Measurements from ENCODE around the gene GCH1.

GCH1 gene

DNA sequence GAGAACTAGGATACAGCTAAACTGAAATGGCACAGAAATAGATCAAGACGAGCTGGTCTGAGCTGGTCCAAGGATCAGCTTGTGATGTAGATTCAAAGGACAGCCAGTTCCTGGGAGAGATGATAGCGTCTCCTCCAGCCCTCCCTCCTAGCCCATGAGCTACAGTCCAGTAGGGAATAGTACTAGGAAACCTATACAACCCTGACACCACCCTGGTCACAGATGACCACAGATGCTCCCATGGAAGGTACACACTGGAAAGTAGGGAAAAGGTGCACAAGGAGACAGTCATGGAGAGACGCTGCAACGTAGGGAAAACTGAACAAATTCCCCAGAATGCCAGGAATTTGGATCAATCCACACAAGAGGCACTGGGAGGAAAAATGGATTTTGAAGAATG is 6.9 kb downstream of the GCH1 start:
- H3K9ac ChIP-seq (ENCODE audit: low read length), result no peak overlapping the region
- H3K27ac ChIP-seq (ENCODE audit: low read length), result no peak overlapping the region
- TF ChIP-seq CTCF (IDR thresholded peaks at IDR 0.05; ENCODE audit: low read depth, low read length), result no peak
- TF ChIP-seq EZH2phosphoT487 (IDR thresholded peaks at IDR 0.05; ENCODE audit: low read depth), result no peak
- H2AFZ ChIP-seq (ENCODE audit: low read depth, low read length), result no peak overlapping the region
- no peaks in the 10 kb centered on the region for H3K9me3 ChIP-seq (ENCODE audit: insufficient read depth, low read length)
- no peaks in the 10 kb centered on the region for H3K79me2 ChIP-seq (ENCODE audit: low read length)
- H3K4me3 ChIP-seq (ENCODE audit: low read length), result no peak overlapping the region
- H4K20me1 ChIP-seq (ENCODE audit: insufficient read depth, low read length), result no peaks in the 10 kb centered on the region
- no peak overlapping the region for H3K4me2 ChIP-seq (ENCODE audit: low read length)
- H3K36me3 ChIP-seq (replicated peaks; ENCODE audit: low read depth, low read length), result no peaks in the 10 kb centered on the region
- H3K4me1 ChIP-seq (ENCODE audit: low read length), result peaks cover 16% of the 10 kb centered on the region
- H3K27me3 ChIP-seq (ENCODE audit: low read depth, low read length), result peaks cover 4% of the 10 kb centered on the region; the same call in 1 of the 2 replicates

- H3K79me2 ChIP-seq (ENCODE audit: low read length), result no peaks in the 10 kb centered on the region
- no peak overlapping the region for H3K4me3 ChIP-seq (ENCODE audit: low read length)
- H3K27ac ChIP-seq (ENCODE audit: low read length), result no peak overlapping the region
- H3K4me2 ChIP-seq (ENCODE audit: low read length), result no peak overlapping the region
- no peaks in the 10 kb centered on the region for H3K36me3 ChIP-seq (replicated peaks; ENCODE audit: low read depth, low read length)
- H4K20me1 ChIP-seq (ENCODE audit: insufficient read depth, low read length), result no peaks in the 10 kb centered on the region
- peaks cover 4% of the 10 kb centered on the region; the same call in 1 of the 2 replicates for H3K27me3 ChIP-seq (ENCODE audit: low read depth, low read length)
- no peaks in the 10 kb centered on the region for H3K9me3 ChIP-seq (ENCODE audit: insufficient read depth, low read length)
- TF ChIP-seq CTCF (IDR thresholded peaks at IDR 0.05; ENCODE audit: low read depth, low read length), result no peak
- no peak for TF ChIP-seq EZH2phosphoT487 (IDR thresholded peaks at IDR 0.05; ENCODE audit: low read depth)
- no peak overlapping the region for H3K9ac ChIP-seq (ENCODE audit: low read length)
- H2AFZ ChIP-seq (ENCODE audit: low read depth, low read length), result no peak overlapping the region
- H3K4me1 ChIP-seq (ENCODE audit: low read length), result peaks cover 21% of the 10 kb centered on the region
Observed at GRCh38 chr14:54894995-54895394, 7.6 kb downstream of the GCH1 start.

- Histone ChIP-seq H3K4me3 (ENCODE audit: low read length) (no peak overlapping the region), H3K27me3 (ENCODE audit: low read depth, low read length) (peaks cover 4% of the 10 kb centered on the region; the same call in 1 of the 2 replicates), H3K4me1 (ENCODE audit: low read length) (peaks cover 31% of the 10 kb centered on the region), H3K27ac (ENCODE audit: low read length) (no peak overlapping the region), H3K9ac (ENCODE audit: low read length) (no peak overlapping the region), H3K4me2 (ENCODE audit: low read length) (no peak overlapping the region), H3K79me2 (ENCODE audit: low read length) (no peaks in the 10 kb centered on the region), H3K36me3 (replicated peaks; ENCODE audit: low read depth, low read length) (no peaks in the 10 kb centered on the region), H3K9me3 (ENCODE audit: insufficient read depth, low read length) (no peaks in the 10 kb centered on the region), H4K20me1 (ENCODE audit: insufficient read depth, low read length) (no peaks in the 10 kb centered on the region), H2AFZ (ENCODE audit: low read depth, low read length) (no peak overlapping the region)
- peak; percentile 81 for TF ChIP-seq CTCF (IDR thresholded peaks at IDR 0.05; ENCODE audit: low read depth, low read length)
- TF ChIP-seq EZH2phosphoT487 (IDR thresholded peaks at IDR 0.05; ENCODE audit: low read depth), result no peak
Observed at GRCh38 chr14:54893151-54893760, 9.4 kb downstream of the GCH1 start.

DNA sequence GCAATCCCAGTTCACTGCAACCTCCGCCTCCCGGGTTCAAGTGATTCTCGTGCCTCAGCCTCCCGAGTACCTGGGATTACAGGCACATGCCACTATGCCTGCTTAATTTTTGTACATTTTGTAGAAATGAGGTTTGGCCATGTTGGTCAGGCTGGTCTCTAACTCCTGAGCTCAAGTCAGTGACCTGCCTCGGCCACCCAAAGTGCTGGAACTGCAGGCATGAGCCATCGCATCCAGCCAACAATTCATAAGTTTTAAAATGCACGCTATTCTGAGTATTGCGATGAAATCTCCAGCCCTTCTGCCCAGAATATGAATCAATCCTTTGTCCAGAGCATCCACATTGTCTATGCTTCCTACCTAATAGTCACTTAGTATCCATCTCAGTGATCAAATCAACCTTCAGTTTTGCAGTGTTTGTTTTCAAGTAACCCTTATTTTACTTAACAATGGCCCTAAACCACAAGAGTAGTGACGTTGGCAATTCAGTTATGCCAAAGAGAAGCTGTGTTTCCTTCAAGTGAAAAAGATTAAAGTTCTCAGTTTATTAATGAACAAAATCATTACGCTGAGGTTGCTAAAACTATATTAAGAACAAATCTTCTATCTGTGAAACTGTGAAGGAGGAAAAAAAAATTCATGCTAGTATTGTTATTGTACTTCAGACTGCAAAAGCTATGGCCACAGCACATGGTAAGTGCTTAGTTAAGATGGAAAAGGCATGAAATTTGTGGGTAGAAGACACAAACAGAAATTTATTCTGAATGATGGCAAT is 11.0 kb downstream of the GCH1 start:
- Histone ChIP-seq H3K36me3 (replicated peaks; ENCODE audit: low read depth, low read length) (no peaks in the 10 kb centered on the region), H3K79me2 (ENCODE audit: low read length) (no peaks in the 10 kb centered on the region), H3K4me3 (ENCODE audit: low read length) (no peak overlapping the region), H4K20me1 (ENCODE audit: insufficient read depth, low read length) (no peaks in the 10 kb centered on the region), H2AFZ (ENCODE audit: low read depth, low read length) (no peak overlapping the region), H3K4me2 (ENCODE audit: low read length) (no peak overlapping the region), H3K9ac (ENCODE audit: low read length) (no peak overlapping the region), H3K4me1 (ENCODE audit: low read length) (peaks cover 31% of the 10 kb centered on the region), H3K9me3 (ENCODE audit: insufficient read depth, low read length) (no peaks in the 10 kb centered on the region), H3K27me3 (ENCODE audit: low read depth, low read length) (peaks cover 4% of the 10 kb centered on the region; the same call in 1 of the 2 replicates), H3K27ac (ENCODE audit: low read length) (no peak overlapping the region)
- TF ChIP-seq EZH2phosphoT487 (IDR thresholded peaks at IDR 0.05; ENCODE audit: low read depth) (no peak), CTCF (IDR thresholded peaks at IDR 0.05; ENCODE audit: low read depth, low read length) (no peak)

All from OCI-LY3 (cell line).